Calu3 (cell line): ENCODE results near the gene CELA3A. TPM values are rescaled to one million over a fixed set of nuclear protein-coding genes. Genes with fewer than 3 reads are reported as not detected.
A peak's percentile ranks its signal among the peaks of the same experiment; 100 is the strongest.
"Not testable (repeated sequence)": the region's sequence is repeated elsewhere in the genome, so short reads cannot be mapped to it uniquely, and the experiment has no call there.

Source experiments
- BruUV-seq: library from RNA; stranded (reverse); fragments of 400-500 nt; replicated peaks from 2 replicates; lab custom pipeline; 2021; lab: Mats Ljungman, UMichigan
- CTCF ChIA-PET: fragments of 300-600 bp; sonication (Branson Sonifier 250); formaldehyde crosslinking; loops from one replicate; lab custom pipeline; 2022; ENCODE audit warnings: antibody characterized with exemption; lab: Charles Lee
- DNase-seq: peaks from one replicate; pipeline ENCODE4 v3.0.0; 2022
- H3K27ac Mint-ChIP-seq: one replicate; pipeline ENCODE4 v1.8.0; 2022; ENCODE audit warnings: mixed read lengths; ENCODE audit not compliant: unreplicated experiment
- H3K27me3 Mint-ChIP-seq: one replicate; pipeline ENCODE4 v1.8.0; 2022; ENCODE audit warnings: mixed read lengths; ENCODE audit not compliant: unreplicated experiment
- H3K36me3 Mint-ChIP-seq: one replicate; pipeline ENCODE4 v1.8.0; 2022; ENCODE audit warnings: mild to moderate bottlenecking, moderate library complexity, mixed read lengths; ENCODE audit not compliant: insufficient read depth, unreplicated experiment
- H3K4me1 Mint-ChIP-seq: one replicate; pipeline ENCODE4 v1.8.0; 2022; ENCODE audit warnings: mild to moderate bottlenecking, low read depth, mixed read lengths; ENCODE audit not compliant: unreplicated experiment
- H3K4me3 Mint-ChIP-seq: one replicate; pipeline ENCODE4 v1.8.0; 2022; ENCODE audit warnings: mild to moderate bottlenecking, low read depth, moderate library complexity, mixed read lengths; ENCODE audit not compliant: unreplicated experiment
- H3K9me3 Mint-ChIP-seq: one replicate; pipeline ENCODE4 v1.8.0; 2022; ENCODE audit warnings: low read depth, mixed read lengths; ENCODE audit not compliant: unreplicated experiment
- intact Hi-C: fragments of 100-400 bp; cut with micrococcal nuclease; formaldehyde crosslinking; loops from one replicate; pipeline ENCODE4 v1.10.0; 2022; ENCODE audit not compliant: unreplicated experiment
- total RNA-seq: library from RNA; stranded (reverse); gene quantifications from 2 replicates; pipeline ENCODE4 v1.2.3, GENCODE V29; 2022

CELA3A gene
- total RNA-seq, 1 experiment from 2014 or later, result not detected

DNA sequence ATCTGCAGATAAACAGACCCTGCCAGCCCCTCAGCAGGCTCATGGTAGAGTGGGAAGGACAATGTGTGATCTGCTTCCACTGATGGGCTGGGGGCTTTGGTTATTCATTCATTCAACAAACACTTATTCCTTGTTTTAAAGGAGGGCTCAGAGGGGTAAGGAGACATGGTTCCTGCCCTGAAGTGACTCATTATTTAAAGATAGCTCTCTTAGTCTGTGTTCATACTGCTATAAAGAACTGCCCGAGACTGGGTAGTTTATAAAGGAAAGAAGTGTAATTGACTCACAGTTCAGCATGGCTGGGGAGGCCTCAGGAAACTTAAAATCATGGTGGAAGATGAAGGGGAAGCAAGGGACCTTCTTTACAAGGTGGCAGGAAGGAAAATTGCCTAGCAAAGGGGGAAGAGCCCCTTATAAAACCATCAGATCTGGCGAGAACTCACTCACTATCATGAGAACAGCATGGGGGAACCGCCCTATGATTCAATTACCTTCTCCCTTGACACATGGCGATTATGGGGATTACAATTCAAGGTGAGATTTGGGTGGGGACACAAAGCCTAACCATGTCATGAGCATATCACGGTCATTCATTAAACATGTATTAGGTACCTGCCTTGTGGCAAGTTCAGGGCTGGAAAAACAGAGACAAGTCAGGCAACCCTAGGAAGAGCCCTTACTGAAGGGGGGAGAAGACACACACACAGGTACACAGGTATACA lies 11.6 kb upstream of the CELA3A start:
- H3K9me3 Mint-ChIP-seq, BruUV-seq, H3K27me3 Mint-ChIP-seq, intact Hi-C loops, DNase-seq, H3K36me3 Mint-ChIP-seq, CTCF ChIA-PET, H3K4me1 Mint-ChIP-seq, H3K4me3 Mint-ChIP-seq, H3K27ac Mint-ChIP-seq: not testable (repeated sequence)

DNA sequence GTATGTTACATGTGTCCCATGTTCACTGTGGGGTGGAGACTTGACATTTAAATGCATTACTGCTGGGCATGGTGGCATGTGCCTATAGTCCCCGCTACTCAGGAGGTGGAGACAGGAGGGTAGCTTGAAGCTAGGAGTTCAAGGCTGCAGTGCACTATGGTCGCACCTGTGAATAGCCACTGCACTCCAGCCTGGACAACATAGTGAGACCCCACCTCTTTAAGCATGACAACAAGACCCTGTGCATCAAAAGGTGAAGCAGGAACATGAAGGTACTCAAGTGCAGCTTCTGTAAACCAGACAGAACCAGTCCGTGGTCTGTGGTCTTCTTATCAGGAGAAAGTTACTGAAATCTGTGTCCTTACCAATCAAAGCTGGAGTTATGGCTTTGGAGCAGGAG lies 9.3 kb upstream of the CELA3A start:
- BruUV-seq, H3K9me3 Mint-ChIP-seq, H3K36me3 Mint-ChIP-seq, DNase-seq, H3K27ac Mint-ChIP-seq, intact Hi-C loops, H3K27me3 Mint-ChIP-seq, H3K4me3 Mint-ChIP-seq: not testable (repeated sequence)
- peaks cover 19% of the 10 kb centered on the region for H3K4me1 Mint-ChIP-seq
- CTCF ChIA-PET, result interaction anchor here (0.7 kb wide), 1 partner anchor 106 kb away, joined by 3 read pairs; no protein-coding TSS in a partner anchor

DNA sequence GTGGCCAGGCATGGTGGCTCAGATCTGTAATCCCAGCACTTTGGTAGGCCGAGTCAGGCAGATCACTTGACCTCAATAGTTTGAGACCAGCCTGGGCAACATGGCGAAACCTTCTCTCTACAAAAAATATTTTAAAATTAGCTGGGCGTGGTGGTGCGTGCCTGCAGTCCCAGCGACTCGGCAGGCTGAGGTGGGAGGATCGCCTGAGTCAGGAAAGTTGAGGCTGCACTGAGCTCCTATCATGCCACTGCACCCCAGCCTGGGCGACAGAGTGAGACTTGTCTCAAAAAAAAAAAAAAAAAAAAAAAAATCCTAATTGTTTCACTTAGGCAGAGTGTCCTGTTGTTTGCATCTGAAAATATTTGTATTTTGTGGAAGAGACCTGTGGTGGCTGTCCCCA lies 6.7 kb upstream of the CELA3A start:
- DNase-seq, BruUV-seq, intact Hi-C loops, H3K27me3 Mint-ChIP-seq, H3K4me3 Mint-ChIP-seq, H3K36me3 Mint-ChIP-seq, H3K9me3 Mint-ChIP-seq: not testable (repeated sequence)
- Mint-ChIP-seq H3K27ac (peak overlapping the region; percentile 66), H3K4me1 (peaks cover 19% of the 10 kb centered on the region)
- CTCF ChIA-PET, result interaction anchor here (0.7 kb wide), 1 partner anchor 358 kb away, joined by 3 read pairs; no protein-coding TSS in a partner anchor

DNA sequence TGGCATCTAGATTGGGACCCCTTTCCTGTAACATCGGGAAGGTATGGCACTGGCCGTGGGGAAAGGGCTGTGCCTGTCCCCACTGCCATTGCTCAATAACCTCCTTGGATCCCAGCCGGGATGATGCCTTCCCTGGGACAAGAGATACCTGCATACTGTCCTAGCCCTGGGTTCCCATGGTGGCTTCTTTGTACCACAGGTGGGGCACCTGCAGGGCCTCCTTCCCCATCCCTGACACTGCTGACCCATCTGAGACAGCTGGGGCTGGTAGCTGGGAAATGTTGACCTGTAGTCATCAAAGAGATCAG lies 4.8 kb upstream of the CELA3A start:
- CTCF ChIA-PET, result not testable (repeated sequence)
- Mint-ChIP-seq H3K27ac (peak overlapping the region; percentile 81), H3K4me1 (peaks cover 28% of the 10 kb centered on the region)

DNA sequence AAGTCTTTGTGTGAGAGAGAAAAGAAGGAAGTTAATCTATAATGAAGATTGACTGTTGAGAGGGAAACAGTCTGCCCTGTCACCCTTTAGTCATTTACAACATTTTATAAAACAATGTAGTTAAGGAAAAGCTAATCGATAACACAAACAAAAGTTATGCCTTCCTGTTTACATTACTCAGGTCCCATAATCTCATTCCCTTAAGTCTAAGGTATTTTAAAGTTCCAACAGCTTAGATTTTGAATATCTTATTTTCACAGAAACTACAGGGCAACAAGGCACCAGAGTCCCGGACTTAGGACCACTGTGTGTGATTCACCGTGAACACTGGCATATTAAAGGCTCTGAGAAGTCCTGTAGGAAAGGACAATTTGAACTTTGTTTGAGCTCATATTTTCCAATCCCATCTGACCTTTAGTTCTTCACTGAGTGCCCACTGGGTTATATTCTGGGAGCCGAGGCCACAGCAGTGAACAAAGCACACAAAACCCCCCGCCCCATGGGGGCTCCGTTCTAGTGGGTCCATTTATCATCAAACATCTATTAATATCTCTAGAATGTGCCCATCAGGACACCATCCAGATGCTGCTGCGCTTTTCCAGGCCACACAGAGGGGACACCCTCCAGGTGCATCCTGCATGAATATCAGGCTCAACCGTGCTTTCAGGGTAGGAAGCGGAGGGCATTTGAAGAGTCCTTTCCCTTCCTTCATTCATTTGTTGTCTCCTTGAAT lies 3.4 kb upstream of the CELA3A start:
- peak overlapping the region; percentile 81 for H3K27ac Mint-ChIP-seq
- H3K9me3 Mint-ChIP-seq, intact Hi-C loops, DNase-seq, H3K27me3 Mint-ChIP-seq, CTCF ChIA-PET, H3K4me3 Mint-ChIP-seq, BruUV-seq, H3K36me3 Mint-ChIP-seq: not testable (repeated sequence)
- H3K4me1 Mint-ChIP-seq, result peaks cover 33% of the 10 kb centered on the region

More for the DNA sequence above, 4.8 kb upstream of the CELA3A start:
- H3K27me3 Mint-ChIP-seq, H3K4me3 Mint-ChIP-seq, intact Hi-C loops, H3K9me3 Mint-ChIP-seq, H3K36me3 Mint-ChIP-seq, DNase-seq, BruUV-seq: not testable (repeated sequence)

DNA sequence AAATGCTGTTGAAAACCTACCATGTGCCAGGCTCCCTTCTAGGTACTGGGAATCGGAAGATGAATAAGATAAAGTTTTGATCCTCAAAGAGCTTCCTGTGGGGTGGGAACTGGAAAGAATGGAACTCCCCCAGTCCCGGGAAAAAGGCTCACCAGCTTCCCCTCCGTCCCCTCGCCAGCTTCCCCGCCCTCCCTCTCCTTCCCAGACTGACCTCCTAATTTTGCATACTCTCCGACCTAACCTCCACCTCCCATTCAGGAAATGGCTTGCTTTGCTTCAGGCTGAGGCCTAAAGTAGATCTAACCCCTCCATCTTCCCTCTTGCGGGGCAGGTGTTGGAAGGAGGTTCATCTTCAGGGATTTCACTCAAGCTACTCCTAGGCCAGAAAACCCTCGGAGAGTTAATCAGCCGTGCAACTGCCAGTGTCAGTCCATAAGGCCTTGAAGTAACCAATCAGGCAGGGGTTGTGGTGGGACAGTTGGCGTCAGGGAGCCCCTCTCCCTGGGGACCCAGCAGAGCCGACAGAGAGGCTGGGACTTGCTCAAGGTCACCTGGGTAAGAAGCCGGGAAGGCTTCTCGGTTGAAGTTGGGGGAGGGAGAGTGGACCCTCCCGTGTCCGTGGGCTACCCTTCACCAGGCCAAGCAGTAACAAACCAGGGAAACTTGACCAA lies 2.7 kb upstream of the CELA3A start:
- peaks cover 35% of the 10 kb centered on the region for H3K4me1 Mint-ChIP-seq
- H3K27ac Mint-ChIP-seq, result peak overlapping the region; percentile 81
- intact Hi-C loops, DNase-seq, H3K4me3 Mint-ChIP-seq, H3K27me3 Mint-ChIP-seq, BruUV-seq, CTCF ChIA-PET, H3K36me3 Mint-ChIP-seq, H3K9me3 Mint-ChIP-seq: not testable (repeated sequence)

DNA sequence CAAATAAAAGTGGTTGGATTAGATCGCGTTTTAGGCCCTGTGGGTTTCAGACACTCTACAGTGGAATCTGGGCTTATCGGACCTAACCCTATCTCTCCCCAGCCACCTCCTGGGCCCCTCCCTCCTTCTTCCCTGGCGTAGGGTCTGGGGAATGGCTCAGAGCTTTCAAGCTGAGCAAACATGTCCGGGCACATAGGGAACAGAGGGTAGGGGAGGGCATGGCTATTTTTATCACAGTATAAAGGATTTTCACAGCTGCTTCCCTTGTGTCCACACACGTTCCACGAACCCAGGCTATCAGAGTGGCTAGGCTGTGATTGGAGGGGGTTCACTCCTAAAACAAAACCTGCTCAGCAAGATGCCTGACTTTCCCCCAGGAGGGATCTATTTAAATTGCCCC lies 1.8 kb upstream of the CELA3A start:
- H3K4me3 Mint-ChIP-seq, H3K36me3 Mint-ChIP-seq, intact Hi-C loops, H3K27me3 Mint-ChIP-seq, H3K9me3 Mint-ChIP-seq, BruUV-seq, CTCF ChIA-PET, DNase-seq: not testable (repeated sequence)
- peaks cover 27% of the 10 kb centered on the region for H3K4me1 Mint-ChIP-seq
- peak overlapping the region; percentile 70 for H3K27ac Mint-ChIP-seq

DNA sequence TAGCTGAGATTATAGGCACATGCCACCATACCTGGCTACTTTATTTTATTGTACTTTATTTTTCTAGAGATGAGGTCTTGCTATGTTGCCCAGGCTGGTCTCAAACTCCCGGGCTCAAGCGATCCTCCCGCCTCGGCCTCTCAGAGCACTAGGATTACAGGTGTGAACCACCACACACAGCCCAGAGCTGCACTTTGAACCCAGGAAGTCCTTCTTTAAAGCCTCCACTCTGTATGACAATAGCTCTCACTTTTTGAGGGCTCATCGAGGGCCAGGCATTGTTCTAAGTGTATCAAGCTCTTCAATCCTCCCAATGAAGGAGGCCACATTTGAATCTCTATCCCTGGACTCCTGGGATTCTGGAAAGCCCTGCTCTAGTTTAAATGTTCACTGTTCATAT lies 1.0 kb downstream of the CELA3A start:
- H3K9me3 Mint-ChIP-seq, intact Hi-C loops, H3K27me3 Mint-ChIP-seq, BruUV-seq, H3K36me3 Mint-ChIP-seq, CTCF ChIA-PET, DNase-seq, H3K4me3 Mint-ChIP-seq: not testable (repeated sequence)
- Mint-ChIP-seq H3K27ac (peak overlapping the region; percentile 58), H3K4me1 (peaks cover 16% of the 10 kb centered on the region)

DNA sequence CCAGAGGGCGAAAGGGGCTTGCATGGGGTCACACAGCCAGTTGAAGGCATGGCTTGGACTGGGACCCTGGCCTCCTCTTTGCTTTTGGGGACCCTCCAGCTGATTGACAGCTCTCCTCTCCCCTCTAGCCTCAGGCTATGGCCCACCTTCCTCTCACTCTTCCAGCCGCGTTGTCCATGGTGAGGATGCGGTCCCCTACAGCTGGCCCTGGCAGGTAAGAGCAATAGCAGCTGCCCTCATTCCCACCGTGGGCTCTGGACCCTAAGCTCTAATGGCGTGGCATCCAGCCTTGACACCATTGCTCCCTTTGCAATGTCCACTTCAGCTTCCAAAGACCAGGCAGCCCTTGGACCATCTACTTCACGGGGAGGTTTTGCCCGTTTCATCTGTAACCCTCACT lies 1.4 kb downstream of the CELA3A start:
- H3K36me3 Mint-ChIP-seq, BruUV-seq, H3K4me3 Mint-ChIP-seq, CTCF ChIA-PET, H3K9me3 Mint-ChIP-seq, DNase-seq, H3K27me3 Mint-ChIP-seq, intact Hi-C loops: not testable (repeated sequence)
- peak overlapping the region; percentile 58 for H3K27ac Mint-ChIP-seq
- H3K4me1 Mint-ChIP-seq, result peaks cover 16% of the 10 kb centered on the region
